ENCODE measurements around the gene DNAJC28. TPM values are rescaled to one million over a fixed set of nuclear protein-coding genes. Genes with fewer than 3 reads are reported as not detected.

Gene DNAJC28
- total RNA-seq, 1 experiment from 2014 or later, result 3.5 TPM

GRCh38 chr21:33479679-33480480 is 11.6 kb downstream of the DNAJC28 start, which contains the start of gene TMEM50B (continued):
- TF ChIP-seq AFF4 (CRISPR knock-in tag; IDR thresholded peaks at IDR 0.05; ENCODE audit: borderline replicate concordance) (no peak), KAT7 (CRISPR knock-in tag; IDR thresholded peaks at IDR 0.05; ENCODE audit: borderline replicate concordance) (no peak), ZNF232 (CRISPR knock-in tag; IDR thresholded peaks at IDR 0.05) (0 out of 2 replicates have a peak, but pooled peaks have one; percentile 24), SMAD4 (CRISPR knock-in tag; IDR thresholded peaks at IDR 0.05) (no peak), MAX (CRISPR knock-in tag; IDR thresholded peaks at IDR 0.05) (peak; percentile 68; the same call in 1 of the 2 replicates), ZNF396 (CRISPR knock-in tag; IDR thresholded peaks at IDR 0.05; ENCODE audit: borderline replicate concordance) (no peak), ZNF263 (CRISPR knock-in tag; IDR thresholded peaks at IDR 0.05; ENCODE audit: low read depth) (0 out of 2 replicates have a peak, but pooled peaks have one; percentile 12), FOXK1 (CRISPR knock-in tag; IDR thresholded peaks at IDR 0.05) (peak; percentile 11)
- TF ChIP-seq, protein P1, sequence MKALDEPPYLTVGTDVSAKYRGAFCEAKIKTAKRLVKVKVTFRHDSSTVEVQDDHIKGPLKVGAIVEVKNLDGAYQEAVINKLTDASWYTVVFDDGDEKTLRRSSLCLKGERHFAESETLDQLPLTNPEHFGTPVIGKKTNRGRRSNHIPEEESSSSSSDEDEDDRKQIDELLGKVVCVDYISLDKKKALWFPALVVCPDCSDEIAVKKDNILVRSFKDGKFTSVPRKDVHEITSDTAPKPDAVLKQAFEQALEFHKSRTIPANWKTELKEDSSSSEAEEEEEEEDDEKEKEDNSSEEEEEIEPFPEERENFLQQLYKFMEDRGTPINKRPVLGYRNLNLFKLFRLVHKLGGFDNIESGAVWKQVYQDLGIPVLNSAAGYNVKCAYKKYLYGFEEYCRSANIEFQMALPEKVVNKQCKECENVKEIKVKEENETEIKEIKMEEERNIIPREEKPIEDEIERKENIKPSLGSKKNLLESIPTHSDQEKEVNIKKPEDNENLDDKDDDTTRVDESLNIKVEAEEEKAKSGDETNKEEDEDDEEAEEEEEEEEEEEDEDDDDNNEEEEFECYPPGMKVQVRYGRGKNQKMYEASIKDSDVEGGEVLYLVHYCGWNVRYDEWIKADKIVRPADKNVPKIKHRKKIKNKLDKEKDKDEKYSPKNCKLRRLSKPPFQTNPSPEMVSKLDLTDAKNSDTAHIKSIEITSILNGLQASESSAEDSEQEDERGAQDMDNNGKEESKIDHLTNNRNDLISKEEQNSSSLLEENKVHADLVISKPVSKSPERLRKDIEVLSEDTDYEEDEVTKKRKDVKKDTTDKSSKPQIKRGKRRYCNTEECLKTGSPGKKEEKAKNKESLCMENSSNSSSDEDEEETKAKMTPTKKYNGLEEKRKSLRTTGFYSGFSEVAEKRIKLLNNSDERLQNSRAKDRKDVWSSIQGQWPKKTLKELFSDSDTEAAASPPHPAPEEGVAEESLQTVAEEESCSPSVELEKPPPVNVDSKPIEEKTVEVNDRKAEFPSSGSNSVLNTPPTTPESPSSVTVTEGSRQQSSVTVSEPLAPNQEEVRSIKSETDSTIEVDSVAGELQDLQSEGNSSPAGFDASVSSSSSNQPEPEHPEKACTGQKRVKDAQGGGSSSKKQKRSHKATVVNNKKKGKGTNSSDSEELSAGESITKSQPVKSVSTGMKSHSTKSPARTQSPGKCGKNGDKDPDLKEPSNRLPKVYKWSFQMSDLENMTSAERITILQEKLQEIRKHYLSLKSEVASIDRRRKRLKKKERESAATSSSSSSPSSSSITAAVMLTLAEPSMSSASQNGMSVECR (CRISPR knock-in tag; IDR thresholded peaks at IDR 0.05; ENCODE audit: borderline replicate concordance), result peak; percentile 67; the same call in 1 of the 2 replicates
- TF ChIP-seq, protein P2, sequence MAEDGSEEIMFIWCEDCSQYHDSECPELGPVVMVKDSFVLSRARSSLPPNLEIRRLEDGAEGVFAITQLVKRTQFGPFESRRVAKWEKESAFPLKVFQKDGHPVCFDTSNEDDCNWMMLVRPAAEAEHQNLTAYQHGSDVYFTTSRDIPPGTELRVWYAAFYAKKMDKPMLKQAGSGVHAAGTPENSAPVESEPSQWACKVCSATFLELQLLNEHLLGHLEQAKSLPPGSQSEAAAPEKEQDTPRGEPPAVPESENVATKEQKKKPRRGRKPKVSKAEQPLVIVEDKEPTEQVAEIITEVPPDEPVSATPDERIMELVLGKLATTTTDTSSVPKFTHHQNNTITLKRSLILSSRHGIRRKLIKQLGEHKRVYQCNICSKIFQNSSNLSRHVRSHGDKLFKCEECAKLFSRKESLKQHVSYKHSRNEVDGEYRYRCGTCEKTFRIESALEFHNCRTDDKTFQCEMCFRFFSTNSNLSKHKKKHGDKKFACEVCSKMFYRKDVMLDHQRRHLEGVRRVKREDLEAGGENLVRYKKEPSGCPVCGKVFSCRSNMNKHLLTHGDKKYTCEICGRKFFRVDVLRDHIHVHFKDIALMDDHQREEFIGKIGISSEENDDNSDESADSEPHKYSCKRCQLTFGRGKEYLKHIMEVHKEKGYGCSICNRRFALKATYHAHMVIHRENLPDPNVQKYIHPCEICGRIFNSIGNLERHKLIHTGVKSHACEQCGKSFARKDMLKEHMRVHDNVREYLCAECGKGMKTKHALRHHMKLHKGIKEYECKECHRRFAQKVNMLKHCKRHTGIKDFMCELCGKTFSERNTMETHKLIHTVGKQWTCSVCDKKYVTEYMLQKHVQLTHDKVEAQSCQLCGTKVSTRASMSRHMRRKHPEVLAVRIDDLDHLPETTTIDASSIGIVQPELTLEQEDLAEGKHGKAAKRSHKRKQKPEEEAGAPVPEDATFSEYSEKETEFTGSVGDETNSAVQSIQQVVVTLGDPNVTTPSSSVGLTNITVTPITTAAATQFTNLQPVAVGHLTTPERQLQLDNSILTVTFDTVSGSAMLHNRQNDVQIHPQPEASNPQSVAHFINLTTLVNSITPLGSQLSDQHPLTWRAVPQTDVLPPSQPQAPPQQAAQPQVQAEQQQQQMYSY (CRISPR knock-in tag; IDR thresholded peaks at IDR 0.05), result peak; percentile 76; the same call in 1 of the 2 replicates

Measured in WTC11 (cell line).